GM12864 (cell line): ENCODE measurements around the gene MB.

ENCODE experiments used
- DNase-seq: peaks from one replicate; pipeline ENCODE4 v3.0.0-alpha.2; 2011; ENCODE audit warnings: low read depth
- H3K4me3 ChIP-seq: 2 replicates; pipeline ENCODE4 v1.5.1; 2011; ENCODE audit warnings: mild to moderate bottlenecking, low read depth, low read length, control low read depth
- CTCF ChIP-seq: IDR thresholded peaks from 2 replicates; pipeline ENCODE4 v1.5.1; 2011; ENCODE audit warnings: low read depth, mild to moderate bottlenecking, moderate library complexity, low read length, control low read depth, inconsistent platforms; ENCODE audit errors: missing control alignments

Gene MB

DNA sequence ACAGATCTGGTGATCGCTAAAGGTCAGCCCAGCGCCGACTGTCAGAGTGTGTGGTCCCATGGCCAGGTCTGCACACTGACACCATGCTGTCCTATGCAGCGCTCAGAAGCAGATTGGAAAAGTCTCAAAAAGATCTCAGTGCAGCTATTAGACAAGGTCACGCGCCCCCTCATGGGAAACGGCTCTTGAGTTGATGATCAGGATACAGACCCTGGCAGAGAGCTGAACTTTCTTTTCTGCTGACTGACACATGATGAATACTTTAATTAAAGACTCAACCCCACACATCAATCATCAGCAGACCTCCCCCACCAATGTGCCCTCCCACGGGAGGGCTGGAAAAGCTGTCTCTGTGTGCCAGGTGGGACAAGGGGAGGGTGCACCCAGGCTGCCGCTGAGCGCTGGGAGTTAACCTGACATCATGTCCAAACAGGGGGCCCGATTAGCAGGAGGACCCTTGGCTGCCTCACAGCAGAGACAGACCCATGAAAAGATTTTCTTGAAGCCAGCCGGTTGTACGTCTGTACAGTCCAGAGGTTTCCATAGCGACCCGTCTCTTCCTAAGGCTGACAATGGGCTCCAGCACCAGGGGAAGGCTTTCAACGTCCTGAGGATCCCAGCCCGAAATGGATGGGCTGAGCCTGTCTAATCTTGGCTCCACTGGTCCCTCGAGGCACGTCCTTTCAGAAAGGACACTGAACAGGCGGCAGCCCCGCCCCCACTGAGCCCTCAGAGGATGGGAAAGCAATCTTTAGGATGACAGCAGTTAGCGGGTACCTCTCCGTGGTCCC lies 49.6 kb downstream of the MB start:
- TF ChIP-seq CTCF: no peak
- no peak for DNase-seq
- H3K4me3 ChIP-seq: no peak overlapping the region

DNA sequence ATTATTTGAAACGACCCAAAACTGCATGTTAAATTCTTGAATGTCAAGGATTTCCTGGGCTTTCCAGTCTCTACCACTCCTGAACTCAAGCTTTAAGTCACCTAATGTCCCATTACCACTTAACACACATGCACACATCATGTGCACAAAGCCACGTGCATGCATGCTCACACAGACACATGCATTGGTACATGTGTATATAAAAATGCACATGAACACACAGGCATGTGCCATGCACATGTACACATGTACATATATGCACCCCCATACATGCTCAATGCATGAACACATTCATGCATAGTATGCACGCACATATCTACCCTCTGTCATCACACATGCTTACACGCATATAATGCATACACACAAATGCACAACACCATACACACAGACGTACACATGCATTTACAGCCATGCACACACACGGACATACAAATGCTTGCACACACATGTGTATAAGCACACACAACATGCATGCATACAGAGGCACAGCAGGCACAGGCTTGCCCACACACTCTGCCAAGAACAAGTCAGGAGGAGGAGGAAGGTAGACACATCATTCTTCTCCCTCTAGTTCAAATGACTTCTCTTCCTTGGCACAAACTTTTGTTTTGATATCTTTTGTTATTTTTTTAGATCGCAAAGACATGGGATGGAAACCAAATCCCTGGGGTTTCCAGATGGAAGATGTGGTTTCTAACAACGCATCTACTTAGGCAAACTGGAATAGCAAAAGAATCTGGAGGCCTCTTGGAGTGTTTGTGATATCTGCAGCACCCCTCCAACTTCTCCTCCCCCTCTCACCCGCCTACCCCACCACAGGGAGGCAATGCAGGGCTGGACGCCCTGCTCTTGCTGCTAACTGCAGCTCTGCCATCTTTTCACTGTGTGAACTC lies 51.9 kb downstream of the MB start:
- DNase-seq: no peak
- no peak overlapping the region for H3K4me3 ChIP-seq
- TF ChIP-seq CTCF: no peak

- TF ChIP-seq CTCF: no peak
- H3K4me3 ChIP-seq: no peak overlapping the region
- DNase-seq: no peak
These were observed 53.9 kb downstream of the MB start for GRCh38 chr22:35563211-35563610.

GRCh38 chr22:35561796-35562526 lies 55.2 kb downstream of the MB start:
- DNase-seq: no peak
- no peak overlapping the region for H3K4me3 ChIP-seq
- no peak for TF ChIP-seq CTCF

- no peak for TF ChIP-seq CTCF
- no peak overlapping the region for H3K4me3 ChIP-seq
These were observed 56.3 kb downstream of the MB start for GRCh38 chr22:35560824-35561223.

DNA sequence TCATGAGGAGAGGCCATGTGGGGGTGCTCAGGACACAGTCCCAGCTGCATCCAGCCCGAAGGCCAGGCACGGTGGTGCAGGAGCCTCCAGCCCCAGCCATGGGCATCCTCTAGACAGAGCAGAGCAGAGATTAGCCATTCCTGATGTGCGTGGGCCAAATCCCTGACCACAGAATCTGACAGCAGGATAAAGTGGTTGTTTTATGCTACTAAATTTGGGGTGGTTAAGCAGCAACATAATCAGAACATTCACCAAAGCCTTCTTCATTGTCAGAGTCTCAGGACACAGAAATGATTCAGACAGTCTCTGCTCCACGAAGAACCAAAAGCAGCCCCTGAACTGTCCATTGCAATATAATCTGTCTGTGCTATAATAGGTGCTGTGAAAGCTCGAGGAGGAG lies 56.8 kb downstream of the MB start:
- TF ChIP-seq CTCF: no peak
- no peak overlapping the region for H3K4me3 ChIP-seq
- no peak for DNase-seq

More at GRCh38 chr22:35560824-35561223, 56.3 kb downstream of the MB start:
- DNase-seq: no peak
